IMR-90 (cell line): ENCODE data around the gene HELZ.

Source experiments
- CHD1 ChIP-seq: IDR thresholded peaks from 2 replicates; pipeline ENCODE4 v1.6.1; 2012; ENCODE audit warnings: low read depth, low read length, improper control_type of control experiment
- MAZ ChIP-seq: IDR thresholded peaks from 2 replicates; pipeline ENCODE4 v1.6.1; 2012; ENCODE audit warnings: low read depth, mild to moderate bottlenecking, low read length, improper control_type of control experiment, moderate library complexity, borderline replicate concordance
- POLR2A ChIP-seq: IDR thresholded peaks from 2 replicates; pipeline ENCODE4 v1.6.1; 2012; ENCODE audit warnings: mild to moderate bottlenecking, low read depth, low read length
- RAD21 ChIP-seq: IDR thresholded peaks from 2 replicates; pipeline ENCODE4 v1.6.1; 2012; ENCODE audit warnings: low read length, improper control_type of control experiment
- RCOR1 ChIP-seq: IDR thresholded peaks from 2 replicates; pipeline ENCODE4 v1.6.1; 2012; ENCODE audit warnings: mild to moderate bottlenecking, low read length, improper control_type of control experiment; ENCODE audit not compliant: insufficient replicate concordance
- SMC3 ChIP-seq: fragments of 150-350 bp; IDR thresholded peaks from 2 replicates; pipeline ENCODE4 v1.6.1; 2016; ENCODE audit warnings: low read depth, mild to moderate bottlenecking, antibody characterized with exemption, low read length, moderate library complexity
- TF ChIP-seq, protein P1 (sequence below): conservative IDR thresholded peaks from 2 replicates; pipeline ENCODE4 v1.5.1; 2012; ENCODE audit warnings: mild to moderate bottlenecking, low read depth, low read length, improper control_type of control experiment

- TF ChIP-seq SMC3: no peak
- TF ChIP-seq POLR2A: no peak
- TF ChIP-seq, protein P1, sequence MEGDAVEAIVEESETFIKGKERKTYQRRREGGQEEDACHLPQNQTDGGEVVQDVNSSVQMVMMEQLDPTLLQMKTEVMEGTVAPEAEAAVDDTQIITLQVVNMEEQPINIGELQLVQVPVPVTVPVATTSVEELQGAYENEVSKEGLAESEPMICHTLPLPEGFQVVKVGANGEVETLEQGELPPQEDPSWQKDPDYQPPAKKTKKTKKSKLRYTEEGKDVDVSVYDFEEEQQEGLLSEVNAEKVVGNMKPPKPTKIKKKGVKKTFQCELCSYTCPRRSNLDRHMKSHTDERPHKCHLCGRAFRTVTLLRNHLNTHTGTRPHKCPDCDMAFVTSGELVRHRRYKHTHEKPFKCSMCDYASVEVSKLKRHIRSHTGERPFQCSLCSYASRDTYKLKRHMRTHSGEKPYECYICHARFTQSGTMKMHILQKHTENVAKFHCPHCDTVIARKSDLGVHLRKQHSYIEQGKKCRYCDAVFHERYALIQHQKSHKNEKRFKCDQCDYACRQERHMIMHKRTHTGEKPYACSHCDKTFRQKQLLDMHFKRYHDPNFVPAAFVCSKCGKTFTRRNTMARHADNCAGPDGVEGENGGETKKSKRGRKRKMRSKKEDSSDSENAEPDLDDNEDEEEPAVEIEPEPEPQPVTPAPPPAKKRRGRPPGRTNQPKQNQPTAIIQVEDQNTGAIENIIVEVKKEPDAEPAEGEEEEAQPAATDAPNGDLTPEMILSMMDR: no peak
- no peak for TF ChIP-seq RAD21
- no peak for TF ChIP-seq MAZ
- no peak for TF ChIP-seq CHD1
- no peak for TF ChIP-seq RCOR1
Observed at GRCh38 chr17:67274466-67274865, 29.5 kb upstream of the HELZ start.
